Thoracic aorta (tissue), 2 donors: Measurements from ENCODE around the gene CHST8. TPM values are rescaled to one million over a fixed set of nuclear protein-coding genes. Genes with fewer than 3 reads are reported as not detected.

Experiments used
- ATAC-seq: fragments of 150-250 bp; one replicate; pipeline ENCODE4 v1.8.0; 2017; ENCODE audit warnings: low read depth; ENCODE audit not compliant: insufficient number of reproducible peaks, low FRiP score
- DNase-seq: peaks from one replicate; pipeline ENCODE4 v3.0.0-alpha.2; 2020; ENCODE audit warnings: low spot score
- H3K27ac ChIP-seq, 2 donors: fragments of 200-600 bp; sonication (generic); 1 replicate in 1 of 2; 2 replicates in 1 of 2; pipeline ENCODE4 v1.5.1; 2016; ENCODE audit warnings: mild to moderate bottlenecking in 2 of 2, moderate library complexity in 2 of 2
- H3K27me3 ChIP-seq: fragments of 200-600 bp; sonication (generic); replicated peaks from 2 replicates; pipeline ENCODE4 v1.6.0; 2016; ENCODE audit warnings: mild to moderate bottlenecking; ENCODE audit not compliant: insufficient read depth
- H3K36me3 ChIP-seq: fragments of 200-600 bp; sonication (generic); one replicate; pipeline ENCODE4 v1.5.1; 2016
- H3K4me1 ChIP-seq, 2 donors: fragments of 200-600 bp; sonication (generic); 1 replicate in 1 of 2; 2 replicates in 1 of 2; pipeline versions ENCODE4 v1.5.1 to v1.6.0; 2016; ENCODE audit warnings: low read depth in 2 of 2, mild to moderate bottlenecking in 1 of 2; ENCODE audit not compliant: control insufficient read depth in 1 of 2
- H3K4me3 ChIP-seq: fragments of 200-600 bp; sonication (generic); 2 replicates; pipeline ENCODE4 v1.5.1; 2016; ENCODE audit warnings: mild to moderate bottlenecking
- H3K9me3 ChIP-seq: fragments of 200-600 bp; sonication (generic); 2 replicates; pipeline ENCODE4 v1.5.1; 2016
- total RNA-seq, 2 donors: library from RNA; depleted of rRNA; stranded (reverse); fragments of >200 nt; gene quantifications; one replicate each; pipeline versions ENCODE4 v1.1.0 to v1.2.3, GENCODE V29; 2016
- TF ChIP-seq, protein P1 (sequence below): fragments of 200-600 bp; sonication (generic); IDR thresholded peaks from one replicate; pipeline ENCODE4 v1.5.1; 2019; ENCODE audit warnings: antibody characterized with exemption

The CHST8 gene
- total RNA-seq, 2 donors from 2014 or later, result 0.28 TPM; not detected in 1

- H3K27me3 ChIP-seq, result no peaks in the 10 kb centered on the region
- no peak for DNase-seq
- no peak for ATAC-seq
Measured at GRCh38 chr19:33777753-33778088, 156.0 kb downstream of the CHST8 start.

GRCh38 chr19:33778089-33778791 is 156.5 kb downstream of the CHST8 start:
- Histone ChIP-seq H3K27ac (no peak overlapping the region), H3K4me3 (peak overlapping the region; percentile 25), H3K36me3 (no peaks in the 10 kb centered on the region), H3K4me1 (peaks cover 4 to 16% of the 10 kb centered on the region in 2 donors), H3K27me3 (no peaks in the 10 kb centered on the region), H3K9me3 (no peaks in the 10 kb centered on the region)
- ATAC-seq (peak; percentile 82), DNase-seq (no peak)
- TF ChIP-seq, protein P1, sequence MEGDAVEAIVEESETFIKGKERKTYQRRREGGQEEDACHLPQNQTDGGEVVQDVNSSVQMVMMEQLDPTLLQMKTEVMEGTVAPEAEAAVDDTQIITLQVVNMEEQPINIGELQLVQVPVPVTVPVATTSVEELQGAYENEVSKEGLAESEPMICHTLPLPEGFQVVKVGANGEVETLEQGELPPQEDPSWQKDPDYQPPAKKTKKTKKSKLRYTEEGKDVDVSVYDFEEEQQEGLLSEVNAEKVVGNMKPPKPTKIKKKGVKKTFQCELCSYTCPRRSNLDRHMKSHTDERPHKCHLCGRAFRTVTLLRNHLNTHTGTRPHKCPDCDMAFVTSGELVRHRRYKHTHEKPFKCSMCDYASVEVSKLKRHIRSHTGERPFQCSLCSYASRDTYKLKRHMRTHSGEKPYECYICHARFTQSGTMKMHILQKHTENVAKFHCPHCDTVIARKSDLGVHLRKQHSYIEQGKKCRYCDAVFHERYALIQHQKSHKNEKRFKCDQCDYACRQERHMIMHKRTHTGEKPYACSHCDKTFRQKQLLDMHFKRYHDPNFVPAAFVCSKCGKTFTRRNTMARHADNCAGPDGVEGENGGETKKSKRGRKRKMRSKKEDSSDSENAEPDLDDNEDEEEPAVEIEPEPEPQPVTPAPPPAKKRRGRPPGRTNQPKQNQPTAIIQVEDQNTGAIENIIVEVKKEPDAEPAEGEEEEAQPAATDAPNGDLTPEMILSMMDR, result peak; percentile 100

More at GRCh38 chr19:33777753-33778088, 156.0 kb downstream of the CHST8 start:
- Histone ChIP-seq H3K4me3 (no peak overlapping the region), H3K4me1 (peaks cover 4 to 16% of the 10 kb centered on the region in 2 donors), H3K9me3 (no peaks in the 10 kb centered on the region), H3K27ac (no peak overlapping the region), H3K36me3 (no peaks in the 10 kb centered on the region)
- TF ChIP-seq, protein P1, result no peak

DNA sequence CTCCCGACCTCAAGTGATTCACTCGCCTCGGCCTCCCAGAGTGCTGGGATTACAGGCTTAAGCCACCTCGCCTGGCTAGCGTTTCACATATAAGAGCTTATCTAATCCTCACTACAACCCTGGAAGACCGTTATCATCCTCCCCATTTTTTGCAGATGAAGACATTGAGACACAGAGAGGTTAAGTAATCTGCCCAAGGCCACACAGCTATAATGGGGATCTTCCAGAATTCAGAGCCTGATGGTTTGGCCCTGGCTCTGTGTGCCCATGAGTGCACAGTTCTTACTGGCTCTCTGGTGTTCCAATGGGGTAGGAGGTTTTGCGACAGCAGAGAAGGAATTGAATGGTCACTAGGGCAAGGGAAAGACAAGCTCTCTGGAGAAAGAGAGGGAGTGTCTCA is 158.1 kb downstream of the CHST8 start:
- Histone ChIP-seq H3K4me1 (peaks cover 4 to 16% of the 10 kb centered on the region in 2 donors), H3K9me3 (no peaks in the 10 kb centered on the region), H3K27me3 (no peaks in the 10 kb centered on the region), H3K4me3 (no peak overlapping the region), H3K36me3 (no peaks in the 10 kb centered on the region), H3K27ac (no peak overlapping the region)
- DNase-seq (no peak), ATAC-seq (no peak)
- TF ChIP-seq, protein P1, result no peak

GRCh38 chr19:33780251-33780650 is 158.5 kb downstream of the CHST8 start:
- Histone ChIP-seq H3K9me3 (no peaks in the 10 kb centered on the region), H3K27ac (no peak overlapping the region), H3K4me3 (no peak overlapping the region), H3K4me1 (peaks cover 4 to 16% of the 10 kb centered on the region in 2 donors), H3K36me3 (no peaks in the 10 kb centered on the region), H3K27me3 (no peaks in the 10 kb centered on the region)
- TF ChIP-seq, protein P1, result no peak
- ATAC-seq, result no peak
- DNase-seq, result no peak

DNA sequence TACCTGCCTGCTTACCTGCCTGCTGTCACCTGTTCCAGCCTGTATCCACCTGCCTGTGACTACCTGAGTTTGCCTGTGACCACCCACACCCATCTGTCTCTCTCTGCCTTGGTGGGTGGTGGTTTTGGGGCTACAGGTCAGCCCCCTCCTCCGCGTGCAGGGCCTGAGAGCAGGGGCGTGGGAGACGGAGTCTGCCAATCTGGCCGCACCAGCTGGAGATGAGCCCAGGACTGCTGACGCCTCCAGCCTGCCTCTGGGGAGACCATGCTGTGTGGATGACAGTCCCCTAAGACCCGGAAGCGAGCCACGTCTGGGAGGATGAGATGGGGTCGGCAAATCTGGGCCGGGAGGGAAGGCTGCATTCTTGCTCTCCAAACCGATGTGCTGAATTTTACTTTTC is 159.0 kb downstream of the CHST8 start:
- peak overlapping the region; percentile 56 for H3K4me3 ChIP-seq
- no peaks in the 10 kb centered on the region for H3K27me3 ChIP-seq
- ATAC-seq (no peak), DNase-seq (no peak)
- no peaks in the 10 kb centered on the region for H3K9me3 ChIP-seq
- TF ChIP-seq, protein P1, result no peak
- H3K27ac ChIP-seq, result no peak overlapping the region
- H3K4me1 ChIP-seq, result peaks cover 4 to 16% of the 10 kb centered on the region in 2 donors
- H3K36me3 ChIP-seq, result no peaks in the 10 kb centered on the region
